Thyroid gland (tissue), 4 donors: ENCODE measurements around the gene TK1. TPM values are rescaled to one million over a fixed set of nuclear protein-coding genes. Genes with fewer than 3 reads are reported as not detected.
A peak's percentile ranks its signal among the peaks of the same experiment; 100 is the strongest.
"Not testable (repeated sequence)": the region's sequence is repeated elsewhere in the genome, so short reads cannot be mapped to it uniquely, and the experiment has no call there.

Source experiments
- DNase-seq, 2 donors: peaks; one replicate each; pipeline ENCODE4 v3.0.0-alpha.2; 2019
- H3K27ac ChIP-seq, 3 donors: fragments of 200-600 bp; sonication (generic); 1 replicate in 2 of 3; 2 replicates in 1 of 3; pipeline ENCODE4 v1.5.1; 2016 to 2019; ENCODE audit warnings: mild to moderate bottlenecking in 1 of 3, moderate library complexity in 1 of 3
- H3K27me3 ChIP-seq: fragments of 200-600 bp; sonication (generic); one replicate; pipeline ENCODE4 v1.5.1; 2019
- H3K36me3 ChIP-seq, 2 donors: fragments of 200-600 bp; sonication (generic); one replicate each; pipeline ENCODE4 v1.5.1; 2016 to 2019
- H3K4me1 ChIP-seq, 2 donors: fragments of 200-600 bp; sonication (generic); one replicate each; pipeline ENCODE4 v1.5.1; 2017 to 2019
- H3K4me3 ChIP-seq, 3 donors: fragments of 200-600 bp; sonication (generic); replicated peaks in 1 of 3; 1 replicate in 2 of 3; 2 replicates in 1 of 3; pipeline ENCODE4 v1.5.1; 2016; ENCODE audit warnings: mild to moderate bottlenecking in 1 of 3
- H3K9me3 ChIP-seq: fragments of 200-600 bp; sonication (generic); one replicate; pipeline ENCODE4 v1.5.1; 2017
- POLR2A ChIP-seq, 2 donors: fragments of 450-650 bp; IDR thresholded peaks; one replicate each; pipeline ENCODE4 v1.6.1; 2017; ENCODE audit warnings: antibody characterized with exemption in 2 of 2, mild to moderate bottlenecking in 2 of 2, moderate library complexity in 1 of 2
- WGBS, 2 donors: methylation state at CpG; one replicate each; pipeline ENCODE4 v1.1.5; 2017; 5-methylcytosine and 5-hydroxymethylcytosine counted together
- intact Hi-C: fragments of 100-400 bp; cut with DNase I; formaldehyde crosslinking; loops from one replicate; pipeline ENCODE4 v1.15.1; 2023
- total RNA-seq, 4 donors: library from RNA; depleted of rRNA; stranded (reverse); fragments of >200 nt; gene quantifications; one replicate each; pipeline ENCODE4 v1.2.3, GENCODE V29; 2016
- TF ChIP-seq, protein P1 (sequence below), 6 experiments: fragments of 200-600 bp in 3 of 6; fragments of 450-650 bp in 3 of 6; sonication (generic) in 3 of 6; IDR thresholded peaks; one replicate each; pipeline ENCODE4 v1.5.1; 2016 to 2019; ENCODE audit warnings: antibody characterized with exemption in 6 of 6, mild to moderate bottlenecking in 2 of 6, inconsistent platforms in 1 of 6, moderate library complexity in 1 of 6

Gene TK1
- total RNA-seq, 4 donors from 2014 or later: 1.1 to 2.7 (median 1.9) TPM

DNA sequence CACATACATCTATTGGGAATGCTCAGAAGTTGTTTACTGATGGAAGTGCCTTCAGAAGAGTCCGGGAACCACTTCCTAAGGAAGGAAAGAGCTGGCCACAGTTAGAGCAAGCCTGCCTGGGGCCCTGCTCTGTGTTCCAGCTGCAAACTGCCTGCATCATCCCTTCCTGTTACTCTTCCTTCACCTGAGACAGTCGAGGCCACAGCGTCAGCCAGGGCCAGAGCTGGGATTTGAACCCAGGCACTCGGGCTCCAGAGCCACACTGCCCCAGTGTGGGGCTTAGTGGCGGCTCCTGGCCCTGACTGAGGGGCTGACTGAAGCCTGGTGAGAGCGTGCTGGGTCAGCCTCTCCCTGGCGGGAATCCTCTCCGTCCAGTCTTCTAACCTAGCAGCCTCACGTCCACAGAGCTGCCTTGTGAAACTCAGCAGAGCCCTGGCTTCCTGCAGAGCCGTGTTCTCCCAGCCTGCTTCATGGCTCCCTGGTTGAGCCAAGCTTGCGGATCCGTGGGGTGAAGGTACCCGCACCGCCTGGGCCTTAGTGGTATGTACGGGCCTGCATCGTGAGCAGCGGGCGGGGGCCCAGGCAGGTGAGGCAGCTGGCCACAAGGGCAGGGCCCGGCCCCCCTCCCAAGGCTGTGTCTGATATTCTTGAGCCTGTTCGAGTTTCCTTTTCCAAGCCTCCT is 45.3 kb downstream of the TK1 start:
- peak overlapping the region in 1 of 3 donors; percentile 39 for H3K27ac ChIP-seq
- WGBS, 2 donors: 67 to 80% methylated on average over 5 to 14 of the region's 20 CpGs
- no peak for DNase-seq

DNA sequence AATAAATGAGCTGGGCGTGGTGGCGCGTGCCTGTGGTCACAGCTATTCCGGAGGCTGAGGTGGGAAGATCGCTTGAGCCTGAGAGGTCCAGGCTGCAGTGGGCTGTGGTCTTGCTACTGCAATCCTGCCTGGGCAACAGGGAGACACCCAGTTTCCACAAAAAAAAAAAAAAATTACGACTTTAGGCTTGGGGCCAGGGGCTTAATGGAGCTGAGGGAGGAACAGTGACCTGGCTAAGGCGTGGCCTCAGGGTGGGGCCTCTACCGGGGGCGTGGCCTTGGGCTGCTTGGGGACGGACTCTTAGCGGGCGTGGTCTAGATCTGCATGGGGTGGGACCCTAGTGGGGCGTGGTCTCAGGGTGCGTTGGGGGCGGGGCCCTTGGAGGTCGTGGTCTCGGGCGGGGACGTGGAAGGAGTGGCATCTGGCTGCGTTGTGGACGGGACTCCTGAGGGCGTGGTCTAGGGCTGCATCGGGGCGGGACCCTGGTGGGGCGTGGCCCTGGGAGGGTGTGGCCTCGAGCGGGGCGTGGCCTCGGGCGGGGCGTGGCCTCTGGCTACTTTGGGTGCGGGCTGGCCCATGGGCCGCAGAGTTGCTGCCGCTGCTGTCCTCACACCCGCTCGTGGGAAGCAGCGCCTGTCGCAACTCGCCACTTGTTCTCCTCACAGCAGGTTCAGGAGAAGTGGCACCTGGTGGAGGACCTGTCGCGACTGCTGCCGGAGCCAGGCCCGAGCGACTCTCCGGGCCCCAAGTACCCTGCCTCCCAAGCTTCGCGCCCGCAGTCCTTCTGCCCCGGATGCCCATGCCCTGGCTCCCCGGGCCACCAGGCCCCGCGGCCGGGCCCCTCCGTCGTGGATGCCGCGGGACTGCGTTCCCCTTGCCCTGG is 46.4 kb downstream of the TK1 start:
- H3K9me3 ChIP-seq: no peaks in the 10 kb centered on the region
- peak; percentile 73 to 79 for DNase-seq
- no peaks in the 10 kb centered on the region for H3K36me3 ChIP-seq
- no peaks in the 10 kb centered on the region for H3K27me3 ChIP-seq
- H3K4me1 ChIP-seq: peaks cover 25 to 43% of the 10 kb centered on the region in 2 donors
- no peak overlapping the region for H3K4me3 ChIP-seq
- peak overlapping the region in 1 of 3 donors; percentile 39 for H3K27ac ChIP-seq
- WGBS, 2 donors: 36 to 38% methylated on average over 25 to 34 of the region's 58 CpGs
- TF ChIP-seq, protein P1, sequence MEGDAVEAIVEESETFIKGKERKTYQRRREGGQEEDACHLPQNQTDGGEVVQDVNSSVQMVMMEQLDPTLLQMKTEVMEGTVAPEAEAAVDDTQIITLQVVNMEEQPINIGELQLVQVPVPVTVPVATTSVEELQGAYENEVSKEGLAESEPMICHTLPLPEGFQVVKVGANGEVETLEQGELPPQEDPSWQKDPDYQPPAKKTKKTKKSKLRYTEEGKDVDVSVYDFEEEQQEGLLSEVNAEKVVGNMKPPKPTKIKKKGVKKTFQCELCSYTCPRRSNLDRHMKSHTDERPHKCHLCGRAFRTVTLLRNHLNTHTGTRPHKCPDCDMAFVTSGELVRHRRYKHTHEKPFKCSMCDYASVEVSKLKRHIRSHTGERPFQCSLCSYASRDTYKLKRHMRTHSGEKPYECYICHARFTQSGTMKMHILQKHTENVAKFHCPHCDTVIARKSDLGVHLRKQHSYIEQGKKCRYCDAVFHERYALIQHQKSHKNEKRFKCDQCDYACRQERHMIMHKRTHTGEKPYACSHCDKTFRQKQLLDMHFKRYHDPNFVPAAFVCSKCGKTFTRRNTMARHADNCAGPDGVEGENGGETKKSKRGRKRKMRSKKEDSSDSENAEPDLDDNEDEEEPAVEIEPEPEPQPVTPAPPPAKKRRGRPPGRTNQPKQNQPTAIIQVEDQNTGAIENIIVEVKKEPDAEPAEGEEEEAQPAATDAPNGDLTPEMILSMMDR (IDR thresholded peaks at IDR 0.05): no peak
- TF ChIP-seq POLR2A (IDR thresholded peaks at IDR 0.05): peak in 1 of 2 donors; percentile 57
- intact Hi-C loops: no loop called here

More for the DNA sequence above, 45.3 kb downstream of the TK1 start:
- intact Hi-C loops: no loop called here
- Histone ChIP-seq H3K4me1 (peaks cover 26 to 44% of the 10 kb centered on the region in 2 donors), H3K27me3 (no peaks in the 10 kb centered on the region), H3K9me3 (no peaks in the 10 kb centered on the region), H3K4me3 (no peak overlapping the region), H3K36me3 (no peaks in the 10 kb centered on the region)
- no peak for TF ChIP-seq POLR2A (IDR thresholded peaks at IDR 0.05)
- TF ChIP-seq, protein P1 (IDR thresholded peaks at IDR 0.05): no peak

DNA sequence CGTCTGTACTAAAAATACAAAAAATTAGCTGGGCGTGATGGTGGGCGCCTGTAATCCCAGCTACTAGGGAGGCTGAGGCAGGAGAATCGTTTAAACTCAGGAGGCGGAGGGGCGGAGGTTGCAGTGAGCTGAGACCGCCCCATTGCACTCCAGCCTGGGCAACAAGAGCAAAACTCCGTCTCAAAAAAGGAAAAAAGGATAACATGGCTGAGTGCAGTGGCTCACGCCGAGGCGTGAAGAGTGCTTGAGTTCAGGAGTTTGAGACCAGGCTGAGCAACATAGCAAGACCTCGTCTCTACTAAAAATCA is 47.0 kb downstream of the TK1 start:
- WGBS, 2 donors: 82 to 85% methylated on average over 12 of the region's 12 CpGs
- DNase-seq, H3K9me3 ChIP-seq, H3K27me3 ChIP-seq, H3K27ac ChIP-seq, H3K4me3 ChIP-seq, intact Hi-C loops, H3K36me3 ChIP-seq: not testable (repeated sequence)
- peaks cover 19 to 37% of the 10 kb centered on the region in 2 donors for H3K4me1 ChIP-seq

DNA sequence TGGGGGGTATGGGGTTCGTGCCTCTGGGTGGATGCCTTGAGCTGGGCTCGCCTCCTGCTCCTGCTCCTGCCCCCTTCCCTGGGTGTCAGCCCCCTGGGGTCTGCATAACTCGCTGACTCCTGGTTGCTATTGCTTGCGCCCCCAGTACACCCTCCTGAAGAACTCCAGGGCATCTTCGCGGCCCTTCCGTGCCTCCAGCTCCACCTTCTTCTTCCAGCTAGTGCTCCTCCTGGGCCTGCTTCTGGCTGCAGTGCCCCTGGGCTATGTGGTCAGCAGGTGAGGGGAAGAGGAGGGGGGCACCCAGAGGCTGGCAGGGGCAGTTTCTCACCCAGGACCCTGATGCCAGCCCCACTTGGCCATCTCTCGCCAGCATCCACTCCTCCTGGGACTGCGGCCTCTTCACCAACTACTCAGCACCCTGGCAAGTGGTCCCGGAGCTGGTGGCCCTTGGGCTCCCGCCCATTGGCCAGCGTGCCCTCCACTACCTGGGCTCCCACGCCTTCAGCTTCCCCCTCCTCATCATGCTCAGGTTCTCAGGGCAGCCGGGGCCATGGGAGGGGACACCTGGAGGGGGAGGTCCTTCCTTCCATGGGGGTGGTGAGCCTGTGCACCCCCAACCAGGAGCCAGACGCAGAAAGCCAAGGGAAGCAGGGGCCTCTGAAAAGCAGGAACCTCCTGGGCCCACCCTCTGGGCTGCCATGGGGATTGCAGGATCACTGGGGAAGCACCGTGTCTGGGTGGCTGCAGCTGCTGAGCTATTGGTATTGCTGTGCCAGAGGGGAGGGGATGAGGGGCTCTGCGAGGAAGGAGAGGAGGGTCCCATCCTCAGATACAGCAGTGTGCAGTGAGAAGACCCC is 48.4 kb downstream of the TK1 start:
- 81 to 85% methylated on average over 15 to 17 of the region's 17 CpGs for WGBS, 2 donors

More for the DNA sequence above, 48.4 kb downstream of the TK1 start:
- no peaks in the 10 kb centered on the region for H3K9me3 ChIP-seq
- H3K27ac ChIP-seq: no peak overlapping the region
- intact Hi-C loops: no loop called here
- peaks cover 6 to 24% of the 10 kb centered on the region in 2 donors for H3K4me1 ChIP-seq
- no peak overlapping the region for H3K4me3 ChIP-seq
- no peak for DNase-seq
- H3K27me3 ChIP-seq: no peaks in the 10 kb centered on the region
- TF ChIP-seq, protein P1 (IDR thresholded peaks at IDR 0.05): no peak
- no peak for TF ChIP-seq POLR2A (IDR thresholded peaks at IDR 0.05)
- H3K36me3 ChIP-seq: no peaks in the 10 kb centered on the region
